Stimulated activated CD8-positive, alpha-beta memory T cell treated with anti-CD3 and anti-CD28 coated beads, Interleukin-4, amount 100 ng/mL, for 24 hours (primary cell): ENCODE data around the gene SHISAL2A.
"Not testable (repeated sequence)": the region's sequence is repeated elsewhere in the genome, so short reads cannot be mapped to it uniquely, and the experiment has no call there.

Source experiments
- DNase-seq: peaks from one replicate; pipeline ENCODE4 v3.0.0-alpha.2; 2020; ENCODE audit warnings: low read depth

Gene SHISAL2A

GRCh38 chr1:52684545-52684944 lies 51.6 kb downstream of the SHISAL2A start:
- no peak for DNase-seq

- DNase-seq: peak; percentile 52
Observed at GRCh38 chr1:52686261-52686751, 53.3 kb downstream of the SHISAL2A start.

GRCh38 chr1:52686830-52687229 lies 53.9 kb downstream of the SHISAL2A start:
- DNase-seq: no peak

GRCh38 chr1:52691821-52692220 lies 58.9 kb downstream of the SHISAL2A start:
- no peak for DNase-seq

- no peak for DNase-seq
Observed at GRCh38 chr1:52692697-52693096, 59.7 kb downstream of the SHISAL2A start.

- DNase-seq: not testable (repeated sequence)
Observed at GRCh38 chr1:52693351-52693750, 60.4 kb downstream of the SHISAL2A start.

GRCh38 chr1:52693843-52694242 lies 60.9 kb downstream of the SHISAL2A start:
- DNase-seq: no peak

GRCh38 chr1:52695627-52696026 lies 62.7 kb downstream of the SHISAL2A start:
- DNase-seq: no peak

GRCh38 chr1:52697795-52698674 lies 65.1 kb downstream of the SHISAL2A start, which contains the start of gene COA7:
TSS of gene COA7 (minus strand) at chr1:52698347. CDS start at chr1:52698326, 21 bp downstream.
- DNase-seq: peak; percentile 66

GRCh38 chr1:52702886-52703787 lies 70.2 kb downstream of the SHISAL2A start:
- peak; percentile 69 for DNase-seq

GRCh38 chr1:52706136-52706670 lies 73.2 kb downstream of the SHISAL2A start:
- DNase-seq: no peak
